HFF-Myc (cell line): Measurements from ENCODE around the gene SLC25A26.

ENCODE experiments used
- DNase-seq: peaks from one replicate; pipeline ENCODE4 v3.0.0-alpha.2; 2011; ENCODE audit warnings: low read depth; ENCODE audit errors: extremely low read depth
- H3K4me3 ChIP-seq: replicated peaks from 2 replicates; pipeline ENCODE4 v1.5.1; 2011; ENCODE audit warnings: low read depth, mild to moderate bottlenecking, control low read depth, low read length
- CTCF ChIP-seq: IDR thresholded peaks from 2 replicates; pipeline ENCODE4 v1.5.1; 2012; ENCODE audit warnings: mild to moderate bottlenecking, low read depth, low read length, control low read depth; ENCODE audit errors: missing control alignments

The SLC25A26 gene

GRCh38 chr3:66380200-66380932, 159.6 kb downstream of the SLC25A26 start:
- DNase-seq = no peak
- no peak overlapping the region for H3K4me3 ChIP-seq
- TF ChIP-seq CTCF = no peak

GRCh38 chr3:66381626-66382025, 160.8 kb downstream of the SLC25A26 start:
- TF ChIP-seq CTCF = no peak
- DNase-seq = no peak
- no peak overlapping the region for H3K4me3 ChIP-seq

- no peak overlapping the region for H3K4me3 ChIP-seq
- no peak for DNase-seq
- TF ChIP-seq CTCF = no peak
Measured at GRCh38 chr3:66382142-66382541, 161.3 kb downstream of the SLC25A26 start.

GRCh38 chr3:66383023-66383422, 162.2 kb downstream of the SLC25A26 start:
- DNase-seq = no peak
- no peak for TF ChIP-seq CTCF
- H3K4me3 ChIP-seq = no peak overlapping the region

GRCh38 chr3:66383998-66384745, 163.4 kb downstream of the SLC25A26 start:
- no peak for DNase-seq
- TF ChIP-seq CTCF = no peak

GRCh38 chr3:66385066-66385465, 164.3 kb downstream of the SLC25A26 start:
- DNase-seq = no peak
- TF ChIP-seq CTCF = no peak

More at GRCh38 chr3:66383998-66384745, 163.4 kb downstream of the SLC25A26 start:
- no peak overlapping the region for H3K4me3 ChIP-seq

More at GRCh38 chr3:66385066-66385465, 164.3 kb downstream of the SLC25A26 start:
- no peak overlapping the region for H3K4me3 ChIP-seq
